NCI-H2196 treated with DMSO at 0.1 percent for 48 hours (cell line): ENCODE data around the gene CERKL.

Source experiments
- DNase-seq: peaks from one replicate; lab custom pipeline; 2025; ENCODE audit not compliant: unreplicated experiment; lab: John Stamatoyannopoulos, UW

CERKL gene

DNA sequence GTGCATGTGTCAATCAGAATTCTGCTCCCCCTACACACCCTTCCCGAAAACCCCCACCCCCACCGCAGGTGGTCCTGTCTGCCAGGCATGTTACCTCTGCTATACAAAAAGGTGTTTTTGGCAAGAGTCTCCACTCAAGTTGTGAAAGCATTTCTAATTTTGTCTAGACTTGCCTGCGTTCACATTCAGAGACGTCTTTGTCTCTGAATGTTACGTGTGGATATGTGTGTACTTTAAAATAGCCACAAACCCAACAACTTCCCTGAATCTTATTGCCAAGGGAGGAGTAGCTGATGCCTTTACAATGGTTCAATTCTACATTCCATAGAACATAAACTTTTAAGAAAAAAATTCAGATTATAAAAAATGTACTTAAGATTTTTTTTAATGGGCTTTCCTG lies 133.1 kb downstream of the CERKL start:
- DNase-seq, result no peak

DNA sequence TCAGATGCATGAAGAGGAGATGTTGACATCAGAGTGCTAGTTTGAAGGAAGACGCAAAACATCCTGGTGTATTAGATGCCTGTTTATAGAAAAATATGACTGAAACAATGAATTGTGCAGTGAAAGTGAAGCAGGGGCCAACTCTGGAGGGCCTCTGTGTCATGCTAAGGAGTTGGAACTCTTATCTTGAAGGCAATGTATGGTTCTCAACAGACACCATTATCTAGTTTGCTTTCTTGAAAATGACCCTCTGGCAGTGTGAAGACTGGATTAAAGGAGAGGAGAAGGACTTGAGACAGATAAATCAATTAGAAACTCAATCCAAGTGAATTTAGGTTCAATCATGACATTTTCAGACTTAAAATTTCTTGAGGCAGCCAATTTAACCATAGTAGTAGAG lies 136.7 kb downstream of the CERKL start:
- no peak for DNase-seq

- DNase-seq, result no peak
These were observed 139.1 kb downstream of the CERKL start for GRCh38 chr2:181517685-181518301.

DNA sequence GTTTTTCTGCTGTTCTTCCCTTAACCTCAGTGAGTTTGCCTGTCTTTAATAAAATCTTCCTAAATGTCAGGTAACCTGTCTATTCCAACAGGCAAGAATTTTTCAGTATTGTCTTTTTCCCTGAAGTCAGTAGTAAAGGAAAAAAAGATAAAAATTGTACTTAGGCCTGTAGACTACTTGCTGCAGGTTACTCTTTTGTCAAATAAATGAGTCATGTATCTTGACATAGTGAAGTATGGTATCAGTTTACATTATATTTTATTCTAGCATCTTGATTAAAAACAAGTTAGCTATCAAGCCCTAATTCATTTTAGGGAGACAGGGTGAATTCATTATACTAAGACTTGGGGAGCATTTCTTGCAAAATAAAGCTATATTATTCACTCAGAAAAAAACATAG lies 139.9 kb downstream of the CERKL start:
- no peak for DNase-seq

- no peak for DNase-seq
These were observed 141.2 kb downstream of the CERKL start for GRCh38 chr2:181515719-181516118.

GRCh38 chr2:181500201-181500600 lies 156.7 kb downstream of the CERKL start:
- DNase-seq, result no peak

DNA sequence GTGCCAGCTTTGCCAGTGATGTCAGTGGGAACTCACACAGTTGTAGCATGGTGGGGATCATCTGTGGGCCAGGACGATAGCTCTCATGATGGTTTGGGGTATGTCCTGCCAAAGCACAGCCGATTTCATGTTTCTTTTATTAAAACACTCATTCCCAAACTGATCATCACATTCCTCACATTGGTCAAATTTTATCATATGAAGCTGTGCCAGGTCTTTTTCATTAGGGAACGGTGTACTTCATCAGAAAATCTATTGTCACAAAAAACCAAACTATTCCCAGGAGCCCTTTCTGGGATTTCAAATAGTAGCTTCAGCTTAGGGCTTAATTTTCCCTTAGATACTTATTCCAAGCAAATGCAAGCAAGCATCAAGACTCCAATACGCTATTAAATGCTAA lies 157.7 kb downstream of the CERKL start:
- no peak for DNase-seq
